Measurements from ENCODE around the gene TEX29. TPM values are rescaled to one million over a fixed set of nuclear protein-coding genes. Genes with fewer than 3 reads are reported as not detected.

Gene TEX29
- total RNA-seq, 1 experiment from 2014 or later = not detected

DNA sequence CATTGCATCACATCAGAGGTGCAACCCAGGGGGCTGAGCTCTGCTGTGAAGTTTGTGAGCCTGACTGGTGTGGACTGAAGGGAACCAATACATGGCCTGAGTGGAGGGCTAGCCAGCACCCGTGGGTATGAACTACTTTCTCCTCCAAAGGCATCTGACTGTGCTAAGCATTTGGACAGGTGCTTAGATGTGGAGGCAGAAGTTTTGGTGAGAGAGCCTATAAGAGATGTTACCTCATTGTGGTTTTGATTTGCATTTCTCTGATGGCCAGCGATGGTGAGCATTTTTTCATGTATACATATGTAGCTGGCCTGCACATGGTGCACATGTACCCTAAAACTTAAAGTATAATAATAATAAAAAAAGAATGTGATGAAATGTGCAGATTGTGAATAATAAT, 46.9 kb downstream of the TEX29 start:
- no peak for DNase-seq (ENCODE audit: low read depth, low spot score)
- in situ Hi-C loops (cut with HindIII; ENCODE audit: low pct_unique_long_range_greater_than_20kb, low sequenced_read_pairs) (no loop called here), intact Hi-C loops (cut with micrococcal nuclease; ENCODE audit: unreplicated experiment) (no loop called here)
- Histone ChIP-seq H3K27me3 (ENCODE audit: control insufficient read depth, insufficient read depth, low read length) (no peaks in the 10 kb centered on the region; the same call in 1 of the 2 replicates), H3K4me3 (ENCODE audit: low read depth in 2 of 2, low read length in 2 of 2) (no peak overlapping the region), H3K36me3 (ENCODE audit: control insufficient read depth, insufficient read depth, low read length) (no peaks in the 10 kb centered on the region), H3K9me3 (ENCODE audit: control insufficient read depth, insufficient read depth, low read depth, low read length) (no peaks in the 10 kb centered on the region), H3K27ac (ENCODE audit: low read length) (no peak overlapping the region), H3K4me1 (ENCODE audit: control insufficient read depth, insufficient read depth, low read length) (no peaks in the 10 kb centered on the region)
- TF ChIP-seq POLR2AphosphoS5 (IDR thresholded peaks at IDR 0.05; ENCODE audit: low read depth, low read length) = no peak
- no peak for TF ChIP-seq SIN3A (IDR thresholded peaks at IDR 0.05; ENCODE audit: borderline replicate concordance, insufficient read depth, low read depth, low read length)
- TF ChIP-seq TCF7L2 (IDR thresholded peaks at IDR 0.05; ENCODE audit: low read depth, low read length) = no peak
- TF ChIP-seq, protein P1, sequence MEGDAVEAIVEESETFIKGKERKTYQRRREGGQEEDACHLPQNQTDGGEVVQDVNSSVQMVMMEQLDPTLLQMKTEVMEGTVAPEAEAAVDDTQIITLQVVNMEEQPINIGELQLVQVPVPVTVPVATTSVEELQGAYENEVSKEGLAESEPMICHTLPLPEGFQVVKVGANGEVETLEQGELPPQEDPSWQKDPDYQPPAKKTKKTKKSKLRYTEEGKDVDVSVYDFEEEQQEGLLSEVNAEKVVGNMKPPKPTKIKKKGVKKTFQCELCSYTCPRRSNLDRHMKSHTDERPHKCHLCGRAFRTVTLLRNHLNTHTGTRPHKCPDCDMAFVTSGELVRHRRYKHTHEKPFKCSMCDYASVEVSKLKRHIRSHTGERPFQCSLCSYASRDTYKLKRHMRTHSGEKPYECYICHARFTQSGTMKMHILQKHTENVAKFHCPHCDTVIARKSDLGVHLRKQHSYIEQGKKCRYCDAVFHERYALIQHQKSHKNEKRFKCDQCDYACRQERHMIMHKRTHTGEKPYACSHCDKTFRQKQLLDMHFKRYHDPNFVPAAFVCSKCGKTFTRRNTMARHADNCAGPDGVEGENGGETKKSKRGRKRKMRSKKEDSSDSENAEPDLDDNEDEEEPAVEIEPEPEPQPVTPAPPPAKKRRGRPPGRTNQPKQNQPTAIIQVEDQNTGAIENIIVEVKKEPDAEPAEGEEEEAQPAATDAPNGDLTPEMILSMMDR (IDR thresholded peaks at IDR 0.05) = no peak
- TF ChIP-seq, protein P2, sequence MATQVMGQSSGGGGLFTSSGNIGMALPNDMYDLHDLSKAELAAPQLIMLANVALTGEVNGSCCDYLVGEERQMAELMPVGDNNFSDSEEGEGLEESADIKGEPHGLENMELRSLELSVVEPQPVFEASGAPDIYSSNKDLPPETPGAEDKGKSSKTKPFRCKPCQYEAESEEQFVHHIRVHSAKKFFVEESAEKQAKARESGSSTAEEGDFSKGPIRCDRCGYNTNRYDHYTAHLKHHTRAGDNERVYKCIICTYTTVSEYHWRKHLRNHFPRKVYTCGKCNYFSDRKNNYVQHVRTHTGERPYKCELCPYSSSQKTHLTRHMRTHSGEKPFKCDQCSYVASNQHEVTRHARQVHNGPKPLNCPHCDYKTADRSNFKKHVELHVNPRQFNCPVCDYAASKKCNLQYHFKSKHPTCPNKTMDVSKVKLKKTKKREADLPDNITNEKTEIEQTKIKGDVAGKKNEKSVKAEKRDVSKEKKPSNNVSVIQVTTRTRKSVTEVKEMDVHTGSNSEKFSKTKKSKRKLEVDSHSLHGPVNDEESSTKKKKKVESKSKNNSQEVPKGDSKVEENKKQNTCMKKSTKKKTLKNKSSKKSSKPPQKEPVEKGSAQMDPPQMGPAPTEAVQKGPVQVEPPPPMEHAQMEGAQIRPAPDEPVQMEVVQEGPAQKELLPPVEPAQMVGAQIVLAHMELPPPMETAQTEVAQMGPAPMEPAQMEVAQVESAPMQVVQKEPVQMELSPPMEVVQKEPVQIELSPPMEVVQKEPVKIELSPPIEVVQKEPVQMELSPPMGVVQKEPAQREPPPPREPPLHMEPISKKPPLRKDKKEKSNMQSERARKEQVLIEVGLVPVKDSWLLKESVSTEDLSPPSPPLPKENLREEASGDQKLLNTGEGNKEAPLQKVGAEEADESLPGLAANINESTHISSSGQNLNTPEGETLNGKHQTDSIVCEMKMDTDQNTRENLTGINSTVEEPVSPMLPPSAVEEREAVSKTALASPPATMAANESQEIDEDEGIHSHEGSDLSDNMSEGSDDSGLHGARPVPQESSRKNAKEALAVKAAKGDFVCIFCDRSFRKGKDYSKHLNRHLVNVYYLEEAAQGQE (IDR thresholded peaks at IDR 0.05; ENCODE audit: insufficient read depth in 1 of 2, low read depth in 2 of 2, low read length in 1 of 2) = no peak
- CTCF ChIA-PET = no interaction called here
- ATAC-seq = no peak
- BruUV-seq (replicated peaks) = no TSS peak
- POLR2A ChIA-PET = no interaction called here

DNA sequence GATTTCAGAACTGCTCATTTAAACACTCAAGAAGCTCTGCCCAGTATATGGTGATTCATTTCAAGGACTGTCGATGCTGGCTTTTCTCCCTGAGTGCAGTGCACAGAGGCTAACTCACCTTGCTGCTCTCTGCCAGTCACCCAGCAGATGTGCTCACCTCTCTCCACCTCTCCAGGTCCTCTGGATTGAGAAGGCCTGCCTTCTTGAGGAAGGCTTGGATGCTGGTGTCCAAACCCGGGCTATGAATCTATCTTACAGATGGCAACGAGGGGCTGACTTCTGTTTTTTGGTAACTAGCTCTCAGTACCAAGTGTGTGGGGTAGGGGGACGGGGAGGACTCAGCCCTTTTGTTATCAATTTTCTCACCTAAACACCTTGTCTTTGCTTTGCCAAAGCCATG, 47.6 kb downstream of the TEX29 start:
- Histone ChIP-seq H3K4me3 (ENCODE audit: low read depth in 2 of 2, low read length in 2 of 2) (no peak overlapping the region), H3K27ac (ENCODE audit: low read length) (no peak overlapping the region), H3K4me1 (ENCODE audit: control insufficient read depth, insufficient read depth, low read length) (no peaks in the 10 kb centered on the region), H3K36me3 (ENCODE audit: control insufficient read depth, insufficient read depth, low read length) (no peaks in the 10 kb centered on the region), H3K27me3 (ENCODE audit: control insufficient read depth, insufficient read depth, low read length) (no peaks in the 10 kb centered on the region; the same call in 1 of the 2 replicates), H3K9me3 (ENCODE audit: control insufficient read depth, insufficient read depth, low read depth, low read length) (no peaks in the 10 kb centered on the region)
- TF ChIP-seq, protein P2 (IDR thresholded peaks at IDR 0.05; ENCODE audit: insufficient read depth in 1 of 2, low read depth in 2 of 2, low read length in 1 of 2) = no peak
- TF ChIP-seq SIN3A (IDR thresholded peaks at IDR 0.05; ENCODE audit: borderline replicate concordance, insufficient read depth, low read depth, low read length) = no peak
- no peak for TF ChIP-seq TCF7L2 (IDR thresholded peaks at IDR 0.05; ENCODE audit: low read depth, low read length)
- no peak for TF ChIP-seq POLR2AphosphoS5 (IDR thresholded peaks at IDR 0.05; ENCODE audit: low read depth, low read length)
- TF ChIP-seq, protein P1 (IDR thresholded peaks at IDR 0.05) = no peak
- ChIA-PET CTCF (no interaction called here), POLR2A (no interaction called here)
- intact Hi-C loops (cut with micrococcal nuclease; ENCODE audit: unreplicated experiment) (no loop called here), in situ Hi-C loops (cut with HindIII; ENCODE audit: low pct_unique_long_range_greater_than_20kb, low sequenced_read_pairs) (no loop called here)
- BruUV-seq (replicated peaks) = no TSS peak
- ATAC-seq (no peak), DNase-seq (ENCODE audit: low read depth, low spot score) (no peak)
